ENCODE measurements around the gene MPZ. TPM values are rescaled to one million over a fixed set of nuclear protein-coding genes. Genes with fewer than 3 reads are reported as not detected.

Gene MPZ
- total and polyA plus RNA-seq, 2 donors: 3.6 to 4.5 TPM

DNA sequence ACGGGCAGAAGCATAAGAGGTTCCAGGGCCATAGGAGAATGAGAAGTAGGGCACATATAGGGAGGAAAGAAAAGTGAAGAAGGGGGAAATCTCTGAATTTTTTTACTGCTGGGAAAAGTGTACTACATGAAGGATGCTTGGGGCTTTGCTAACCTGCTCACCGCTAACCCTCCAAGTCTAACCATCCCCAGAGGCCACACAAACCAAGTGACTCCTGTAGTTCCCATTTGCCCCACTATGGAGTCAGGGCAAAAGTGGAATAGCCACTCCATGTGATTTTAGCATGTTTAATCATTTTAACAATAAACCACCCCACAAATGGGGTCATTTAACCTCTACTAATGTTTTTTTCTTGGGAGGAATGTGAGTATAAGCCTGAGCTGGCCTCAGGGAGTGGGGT lies 24.7 kb downstream of the MPZ start:
- no peaks in the 10 kb centered on the region for H3K27me3 ChIP-seq (ENCODE audit: control insufficient read depth in 2 of 2, insufficient read depth in 1 of 2, low read length in 1 of 2)
- H3K27ac ChIP-seq (ENCODE audit: low read depth in 1 of 2, low read length in 1 of 2): no peak overlapping the region
- no peak overlapping the region for H3K4me3 ChIP-seq (ENCODE audit: low read length in 2 of 2)
- no peak for DNase-seq (ENCODE audit: low read depth in 6 of 9, low spot score in 9 of 9)
- WGBS: 95% methylated on average over 2 of the region's 2 CpGs
- no peaks in the 10 kb centered on the region for H3K9me3 ChIP-seq (ENCODE audit: control insufficient read depth in 2 of 2, insufficient read depth in 1 of 2, low read length in 1 of 2)
- H3K4me1 ChIP-seq (ENCODE audit: control insufficient read depth in 2 of 2, insufficient read depth in 2 of 2, low read length in 2 of 2): no peaks in the 10 kb centered on the region
- no peaks in the 10 kb centered on the region for H3K36me3 ChIP-seq (ENCODE audit: control insufficient read depth in 2 of 2, insufficient read depth in 2 of 2, low read length in 1 of 2)

DNA sequence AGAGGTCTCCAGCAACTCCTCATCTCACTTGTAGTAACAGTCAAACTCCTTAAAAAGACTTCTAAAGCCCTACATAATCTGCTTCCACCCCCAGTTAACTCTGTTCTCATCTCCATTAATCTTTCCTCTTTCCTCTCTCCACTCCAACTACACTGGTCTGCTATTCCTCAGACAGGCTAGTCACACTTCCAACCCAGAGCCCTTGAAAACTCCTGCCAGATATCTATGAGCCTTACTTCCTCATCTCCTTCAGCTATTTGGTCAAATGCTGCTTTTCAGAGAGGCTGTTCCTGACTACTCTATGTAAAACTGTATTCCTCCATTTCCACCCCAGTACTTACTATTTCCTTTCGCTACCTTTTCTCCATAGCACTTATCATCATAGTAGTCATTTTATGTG lies 26.8 kb downstream of the MPZ start:
- H3K4me1 ChIP-seq (ENCODE audit: control insufficient read depth in 2 of 2, insufficient read depth in 2 of 2, low read length in 2 of 2): no peaks in the 10 kb centered on the region
- WGBS: 100% methylated on average over 1 of the region's 1 CpG
- no peak overlapping the region for H3K4me3 ChIP-seq (ENCODE audit: low read length in 2 of 2)
- no peak overlapping the region for H3K27ac ChIP-seq (ENCODE audit: low read depth in 1 of 2, low read length in 1 of 2)
- H3K27me3 ChIP-seq (ENCODE audit: control insufficient read depth in 2 of 2, insufficient read depth in 1 of 2, low read length in 1 of 2): no peaks in the 10 kb centered on the region
- DNase-seq (ENCODE audit: low read depth in 6 of 9, low spot score in 9 of 9): no peak
- no peaks in the 10 kb centered on the region for H3K36me3 ChIP-seq (ENCODE audit: control insufficient read depth in 2 of 2, insufficient read depth in 2 of 2, low read length in 1 of 2)
- H3K9me3 ChIP-seq (ENCODE audit: control insufficient read depth in 2 of 2, insufficient read depth in 1 of 2, low read length in 1 of 2): no peaks in the 10 kb centered on the region

DNA sequence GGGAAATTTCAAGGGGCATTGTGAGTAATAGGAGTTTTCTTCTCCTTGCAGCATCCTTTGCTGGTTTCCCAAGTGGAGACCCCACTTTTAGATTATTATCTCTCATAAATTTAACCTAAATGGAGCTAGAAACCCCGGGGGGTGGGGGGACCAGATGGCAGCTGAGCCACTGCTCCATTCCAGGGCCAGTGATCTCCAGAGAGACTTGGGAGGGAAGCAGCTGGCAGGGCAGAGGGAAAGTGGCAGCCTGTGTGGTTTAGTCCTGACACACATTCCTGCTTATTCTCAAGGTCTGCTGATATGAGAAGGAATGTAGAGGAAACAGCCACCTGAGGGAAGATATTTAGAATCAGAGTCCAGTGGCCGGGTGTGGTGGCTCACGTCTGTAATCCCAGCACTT lies 34.9 kb downstream of the MPZ start:
- no peak for DNase-seq (ENCODE audit: low read depth in 6 of 9, low spot score in 9 of 9)
- 89% methylated on average over 3 of the region's 3 CpGs for WGBS
- peaks cover 0 to 4% of the 10 kb centered on the region in 2 donors for H3K27me3 ChIP-seq (ENCODE audit: control insufficient read depth in 2 of 2, insufficient read depth in 1 of 2, low read length in 1 of 2)
- no peaks in the 10 kb centered on the region for H3K36me3 ChIP-seq (ENCODE audit: control insufficient read depth in 2 of 2, insufficient read depth in 2 of 2, low read length in 1 of 2)
- no peaks in the 10 kb centered on the region for H3K4me1 ChIP-seq (ENCODE audit: control insufficient read depth in 2 of 2, insufficient read depth in 2 of 2, low read length in 2 of 2)
- H3K27ac ChIP-seq (ENCODE audit: low read depth in 1 of 2, low read length in 1 of 2): no peak overlapping the region
- no peaks in the 10 kb centered on the region for H3K9me3 ChIP-seq (ENCODE audit: control insufficient read depth in 2 of 2, insufficient read depth in 1 of 2, low read length in 1 of 2)
- no peak overlapping the region for H3K4me3 ChIP-seq (ENCODE audit: low read length in 2 of 2)

DNA sequence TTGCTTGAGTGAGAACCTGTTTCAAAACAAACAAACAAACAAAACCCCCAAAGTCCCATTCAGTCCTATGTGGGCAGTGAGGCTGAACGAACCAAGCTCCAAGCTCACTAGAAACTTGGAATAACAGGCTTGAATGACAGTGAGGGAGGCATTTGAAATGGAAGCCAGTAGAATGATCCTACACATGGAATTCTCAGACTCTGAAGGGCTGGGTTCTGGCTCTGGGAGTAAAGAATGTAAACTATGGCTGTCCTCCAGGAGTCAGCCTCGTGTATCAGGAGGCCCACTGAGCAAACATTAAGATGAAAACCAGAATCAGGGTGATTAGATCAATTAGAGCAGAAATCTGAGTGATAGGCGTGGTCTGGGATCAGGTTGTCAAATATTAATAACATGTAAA lies 36.4 kb downstream of the MPZ start:
- Histone ChIP-seq H3K9me3 (ENCODE audit: control insufficient read depth in 2 of 2, insufficient read depth in 1 of 2, low read length in 1 of 2) (no peaks in the 10 kb centered on the region), H3K36me3 (ENCODE audit: control insufficient read depth in 2 of 2, insufficient read depth in 2 of 2, low read length in 1 of 2) (no peaks in the 10 kb centered on the region), H3K27me3 (ENCODE audit: control insufficient read depth in 2 of 2, insufficient read depth in 1 of 2, low read length in 1 of 2) (peaks cover 0 to 4% of the 10 kb centered on the region in 2 donors), H3K4me1 (ENCODE audit: control insufficient read depth in 2 of 2, insufficient read depth in 2 of 2, low read length in 2 of 2) (no peaks in the 10 kb centered on the region), H3K27ac (ENCODE audit: low read depth in 1 of 2, low read length in 1 of 2) (no peak overlapping the region), H3K4me3 (ENCODE audit: low read length in 2 of 2) (no peak overlapping the region)
- DNase-seq (ENCODE audit: low read depth in 6 of 9, low spot score in 9 of 9): no peak
- WGBS: 88% methylated on average over 3 of the region's 3 CpGs

DNA sequence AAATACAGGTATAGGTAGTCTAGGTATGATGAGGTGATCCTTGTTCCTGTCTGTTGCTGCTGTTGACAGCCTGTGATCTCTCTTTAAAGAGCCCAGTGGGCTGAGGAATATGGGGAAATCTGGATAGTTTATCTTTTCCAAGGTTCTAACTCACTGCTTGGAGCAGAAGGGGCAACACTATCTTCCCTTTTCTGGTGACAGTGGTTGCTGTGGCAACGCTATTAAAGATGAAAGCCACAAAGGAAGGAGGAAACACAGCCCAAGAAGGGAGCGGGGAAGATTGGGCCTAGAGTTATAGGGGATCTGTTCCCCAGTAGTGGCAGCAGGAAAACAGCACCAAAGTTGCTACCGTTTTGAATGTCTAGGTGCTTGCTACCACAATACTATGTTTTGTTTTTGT lies 42.4 kb downstream of the MPZ start:
- H3K27ac ChIP-seq (ENCODE audit: low read depth in 1 of 2, low read length in 1 of 2): no peak overlapping the region
- no peaks in the 10 kb centered on the region for H3K9me3 ChIP-seq (ENCODE audit: control insufficient read depth in 2 of 2, insufficient read depth in 1 of 2, low read length in 1 of 2)
- WGBS: 17% methylated on average over 3 of the region's 3 CpGs
- H3K4me3 ChIP-seq (ENCODE audit: low read length in 2 of 2): no peak overlapping the region
- no peaks in the 10 kb centered on the region for H3K4me1 ChIP-seq (ENCODE audit: control insufficient read depth in 2 of 2, insufficient read depth in 2 of 2, low read length in 2 of 2)
- DNase-seq (ENCODE audit: low read depth in 6 of 9, low spot score in 9 of 9): no peak
- no peaks in the 10 kb centered on the region for H3K36me3 ChIP-seq (ENCODE audit: control insufficient read depth in 2 of 2, insufficient read depth in 2 of 2, low read length in 1 of 2)
- no peaks in the 10 kb centered on the region for H3K27me3 ChIP-seq (ENCODE audit: control insufficient read depth in 2 of 2, insufficient read depth in 1 of 2, low read length in 1 of 2)

DNA sequence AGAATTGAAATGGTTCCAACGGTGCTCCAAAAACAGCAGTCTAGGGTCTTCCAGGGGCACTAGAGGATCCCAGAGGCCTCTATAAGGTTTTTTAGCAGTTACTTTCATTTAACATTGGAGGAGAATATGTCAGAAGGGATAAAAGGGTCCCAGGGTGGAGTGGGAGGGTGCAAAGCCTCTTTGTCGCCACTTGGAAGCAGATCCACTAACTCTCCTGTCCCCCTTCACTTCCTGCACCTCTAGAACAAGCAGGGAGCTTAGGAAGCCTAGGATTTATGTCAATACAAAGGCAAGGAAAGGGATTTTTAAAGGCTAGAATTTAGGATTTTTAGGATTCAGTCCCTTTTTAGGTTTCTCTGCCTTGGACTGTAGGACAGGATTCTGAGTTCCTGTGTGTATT lies 42.9 kb downstream of the MPZ start:
- Histone ChIP-seq H3K9me3 (ENCODE audit: control insufficient read depth in 2 of 2, insufficient read depth in 1 of 2, low read length in 1 of 2) (no peaks in the 10 kb centered on the region), H3K36me3 (ENCODE audit: control insufficient read depth in 2 of 2, insufficient read depth in 2 of 2, low read length in 1 of 2) (no peaks in the 10 kb centered on the region), H3K27me3 (ENCODE audit: control insufficient read depth in 2 of 2, insufficient read depth in 1 of 2, low read length in 1 of 2) (peaks cover 0 to 2% of the 10 kb centered on the region in 2 donors), H3K4me1 (ENCODE audit: control insufficient read depth in 2 of 2, insufficient read depth in 2 of 2, low read length in 2 of 2) (no peaks in the 10 kb centered on the region), H3K27ac (ENCODE audit: low read depth in 1 of 2, low read length in 1 of 2) (no peak overlapping the region), H3K4me3 (ENCODE audit: low read length in 2 of 2) (no peak overlapping the region)
- no peak for DNase-seq (ENCODE audit: low read depth in 6 of 9, low spot score in 9 of 9)
- WGBS: 96% methylated on average over 2 of the region's 2 CpGs

DNA sequence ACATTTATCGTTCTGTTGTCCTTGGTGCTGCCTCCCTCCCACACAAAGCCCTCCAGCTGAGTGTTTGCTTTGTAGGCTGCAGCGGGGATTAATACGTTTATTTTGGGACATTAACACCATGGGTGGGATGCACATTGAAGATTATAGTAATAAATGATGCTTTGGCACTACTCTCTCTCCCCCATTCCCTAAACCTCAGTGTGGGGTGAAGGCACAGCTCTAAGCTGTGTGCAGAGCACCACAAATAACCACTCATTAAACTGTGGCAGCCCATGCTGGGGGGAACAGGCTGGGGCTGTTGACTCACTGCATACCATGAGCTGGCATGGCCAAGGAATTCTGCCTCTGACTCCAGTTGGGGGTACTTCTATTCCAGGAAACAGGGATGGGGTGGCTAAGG lies 43.6 kb downstream of the MPZ start:
- Histone ChIP-seq H3K36me3 (ENCODE audit: control insufficient read depth in 2 of 2, insufficient read depth in 2 of 2, low read length in 1 of 2) (no peaks in the 10 kb centered on the region), H3K9me3 (ENCODE audit: control insufficient read depth in 2 of 2, insufficient read depth in 1 of 2, low read length in 1 of 2) (no peaks in the 10 kb centered on the region), H3K27ac (ENCODE audit: low read depth in 1 of 2, low read length in 1 of 2) (no peak overlapping the region), H3K4me1 (ENCODE audit: control insufficient read depth in 2 of 2, insufficient read depth in 2 of 2, low read length in 2 of 2) (no peaks in the 10 kb centered on the region), H3K27me3 (ENCODE audit: control insufficient read depth in 2 of 2, insufficient read depth in 1 of 2, low read length in 1 of 2) (peaks cover 3 to 8% of the 10 kb centered on the region in 2 donors), H3K4me3 (ENCODE audit: low read length in 2 of 2) (no peak overlapping the region)
- 98% methylated on average over 3 of the region's 3 CpGs for WGBS
- DNase-seq (ENCODE audit: low read depth in 6 of 9, low spot score in 9 of 9): no peak

DNA sequence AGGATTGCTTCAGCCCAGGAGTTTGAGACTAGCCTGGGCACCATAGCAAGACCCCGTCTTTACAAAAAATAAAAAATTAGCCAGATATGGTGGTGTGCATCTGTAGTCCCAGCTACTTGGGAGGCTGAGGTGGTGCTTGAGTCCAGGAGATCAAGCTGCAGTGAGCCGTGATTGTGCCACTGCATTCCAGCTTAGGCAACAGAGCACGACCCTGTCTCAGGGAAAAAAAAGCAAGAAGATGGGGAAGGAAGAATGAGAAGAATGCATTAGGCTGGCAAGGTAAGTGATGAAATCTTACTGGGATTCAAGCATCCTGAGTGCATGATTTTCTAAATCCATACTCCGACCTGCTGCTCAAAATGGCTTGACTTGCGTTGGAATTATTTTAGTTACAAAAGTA lies 44.5 kb downstream of the MPZ start:
- H3K36me3 ChIP-seq (ENCODE audit: control insufficient read depth in 2 of 2, insufficient read depth in 2 of 2, low read length in 1 of 2): no peaks in the 10 kb centered on the region
- WGBS: 95% methylated on average over 5 of the region's 5 CpGs

DNA sequence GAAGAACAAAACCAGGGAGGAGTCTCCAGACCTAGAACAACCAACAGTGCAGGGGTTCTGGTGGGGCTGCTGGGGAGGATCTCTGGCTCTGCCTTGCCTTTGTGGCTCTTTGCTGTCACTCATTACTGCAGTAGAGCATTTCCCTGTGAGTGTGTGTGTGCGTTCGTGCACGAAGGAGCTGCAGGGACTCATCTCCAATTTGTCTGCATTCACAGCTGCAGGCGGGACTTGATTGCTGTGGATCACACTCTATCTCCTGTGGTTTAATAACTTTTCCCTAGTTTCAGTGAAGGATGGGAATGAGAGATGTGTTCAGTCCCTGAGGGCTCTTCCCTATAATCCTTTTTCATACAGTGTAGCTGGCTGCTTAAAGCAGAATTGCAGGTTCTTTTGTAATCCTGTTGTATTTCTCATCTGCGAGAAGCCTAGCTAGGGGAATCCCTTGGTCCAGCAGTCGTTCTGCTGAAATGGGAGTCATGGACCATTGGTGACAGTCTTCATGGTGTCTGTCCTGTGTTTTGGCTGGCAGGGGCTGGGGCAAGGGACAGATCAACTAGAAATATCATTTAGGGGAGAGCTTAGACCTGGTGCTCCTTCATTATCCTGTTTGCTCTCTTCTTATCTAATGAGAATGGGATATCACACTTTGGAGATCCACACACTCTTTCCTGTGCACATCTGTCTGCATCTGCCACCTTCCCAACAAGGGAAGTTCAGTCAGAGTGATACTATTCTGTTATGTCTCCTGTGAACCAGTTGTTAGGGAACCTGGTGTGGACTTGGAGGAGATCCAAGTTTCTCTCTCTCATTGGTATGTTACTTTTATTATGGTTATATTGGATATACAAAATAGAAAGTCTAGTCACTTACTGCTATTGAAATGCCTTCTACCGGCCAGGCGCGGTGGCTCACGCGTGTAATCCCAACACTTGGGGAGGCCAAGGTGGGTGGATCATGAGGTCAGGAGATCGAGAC lies 48.2 kb downstream of the MPZ start:
- peaks cover 8 to 16% of the 10 kb centered on the region in 2 donors for H3K9me3 ChIP-seq (ENCODE audit: control insufficient read depth in 2 of 2, insufficient read depth in 1 of 2, low read length in 1 of 2)
- H3K27me3 ChIP-seq (ENCODE audit: control insufficient read depth in 2 of 2, insufficient read depth in 1 of 2, low read length in 1 of 2): peaks cover 32 to 51% of the 10 kb centered on the region in 2 donors
- WGBS: 91% methylated on average over 12 of the region's 12 CpGs
- H3K4me3 ChIP-seq (ENCODE audit: low read length in 2 of 2): no peak overlapping the region
- DNase-seq (ENCODE audit: low read depth in 6 of 9, low spot score in 9 of 9): no peak
- no peak overlapping the region for H3K27ac ChIP-seq (ENCODE audit: low read depth in 1 of 2, low read length in 1 of 2)
- H3K36me3 ChIP-seq (ENCODE audit: control insufficient read depth in 2 of 2, insufficient read depth in 2 of 2, low read length in 1 of 2): no peaks in the 10 kb centered on the region
- peaks cover 0 to 10% of the 10 kb centered on the region in 2 donors for H3K4me1 ChIP-seq (ENCODE audit: control insufficient read depth in 2 of 2, insufficient read depth in 2 of 2, low read length in 2 of 2)

More for the DNA sequence above, 44.5 kb downstream of the MPZ start:
- H3K27me3 ChIP-seq (ENCODE audit: control insufficient read depth in 2 of 2, insufficient read depth in 1 of 2, low read length in 1 of 2): peaks cover 12 to 17% of the 10 kb centered on the region in 2 donors
- H3K4me1 ChIP-seq (ENCODE audit: control insufficient read depth in 2 of 2, insufficient read depth in 2 of 2, low read length in 2 of 2): peaks cover 0 to 4% of the 10 kb centered on the region in 2 donors
- no peaks in the 10 kb centered on the region for H3K9me3 ChIP-seq (ENCODE audit: control insufficient read depth in 2 of 2, insufficient read depth in 1 of 2, low read length in 1 of 2)
- H3K27ac ChIP-seq (ENCODE audit: low read depth in 1 of 2, low read length in 1 of 2): no peak overlapping the region
- DNase-seq (ENCODE audit: low read depth in 6 of 9, low spot score in 9 of 9): no peak
- no peak overlapping the region for H3K4me3 ChIP-seq (ENCODE audit: low read length in 2 of 2)

Measured in thymus (tissue), 11 donors.